ENCODE data around the gene DSEL.

The DSEL gene

DNA sequence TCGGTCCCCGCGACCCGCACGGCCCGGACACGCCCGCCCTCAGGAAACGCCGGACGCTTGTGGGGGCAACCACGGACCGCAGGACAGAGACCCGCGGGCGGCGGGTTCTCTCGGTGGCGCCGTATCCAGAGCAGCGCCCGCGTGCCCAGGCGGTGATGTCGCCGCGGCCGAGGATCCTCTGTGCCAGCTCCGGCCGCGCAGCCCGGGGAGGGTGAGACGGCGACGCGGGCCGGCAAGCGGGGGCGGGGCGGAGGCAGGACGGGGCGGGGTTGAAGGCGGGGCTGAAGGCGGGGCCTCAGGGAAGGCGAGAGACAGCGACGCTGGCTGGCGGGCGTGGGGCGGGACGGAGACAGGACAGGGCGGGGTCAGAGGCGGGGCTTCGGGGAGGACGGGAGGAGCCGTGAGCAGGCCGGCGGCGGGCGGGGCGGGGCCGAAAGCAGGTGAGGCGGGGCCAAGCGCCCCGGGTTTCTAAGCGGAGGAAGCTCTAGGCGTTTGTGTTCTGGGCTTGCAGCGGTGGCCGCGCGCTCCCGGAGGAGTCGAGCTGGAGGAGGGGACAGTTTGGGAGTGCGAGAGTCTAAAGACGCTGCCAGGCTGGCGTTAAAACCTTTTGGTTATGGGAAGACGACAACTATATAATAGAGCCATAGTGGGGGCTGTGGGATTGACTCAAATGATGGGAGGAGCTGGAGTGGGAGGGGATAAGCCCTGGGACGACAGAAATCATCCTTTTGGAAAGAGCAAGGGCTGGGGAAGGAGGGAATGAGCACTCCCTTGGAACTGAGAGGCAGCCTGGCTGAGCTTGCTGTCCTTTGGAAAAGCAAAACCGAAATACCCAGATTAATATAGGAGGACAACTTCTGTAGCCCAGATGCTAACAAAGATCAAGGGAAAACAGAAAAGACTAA is at the start of gene DSEL:
Gene DSEL (minus strand): TSS at position 182 of the 905 bp plus-strand sequence. CDS start 2,112 bp downstream, outside the sequence.
- FAIRE-seq = no peak
- peak; percentile 76 for TF ChIP-seq POLR2A (IDR thresholded peaks at IDR 0.05; ENCODE audit: low read depth, low read length)
- peak; percentile 44 for DNase-seq (ENCODE audit: insufficient read length, low spot score)

GRCh38 chr18:67553437-67553836 is 36.9 kb upstream of the DSEL start:
- DNase-seq (ENCODE audit: insufficient read length, low spot score) (no peak), FAIRE-seq (no peak)
- TF ChIP-seq POLR2A (IDR thresholded peaks at IDR 0.05; ENCODE audit: low read depth, low read length) = no peak

- DNase-seq (ENCODE audit: insufficient read length, low spot score) = no peak
- no peak for FAIRE-seq
- no peak for TF ChIP-seq POLR2A (IDR thresholded peaks at IDR 0.05; ENCODE audit: low read depth, low read length)
Measured at GRCh38 chr18:67550872-67551520, 34.5 kb upstream of the DSEL start.

GRCh38 chr18:67549946-67550345 is 33.4 kb upstream of the DSEL start:
- DNase-seq (ENCODE audit: insufficient read length, low spot score) (no peak), FAIRE-seq (no peak)
- TF ChIP-seq POLR2A (IDR thresholded peaks at IDR 0.05; ENCODE audit: low read depth, low read length) = no peak

GRCh38 chr18:67545681-67546080 is 29.2 kb upstream of the DSEL start:
- DNase-seq (ENCODE audit: insufficient read length, low spot score) (no peak), FAIRE-seq (no peak)
- TF ChIP-seq POLR2A (IDR thresholded peaks at IDR 0.05; ENCODE audit: low read depth, low read length) = no peak

GRCh38 chr18:67540559-67540958 is 24.0 kb upstream of the DSEL start:
- DNase-seq (ENCODE audit: insufficient read length, low spot score) (no peak), FAIRE-seq (no peak)
- no peak for TF ChIP-seq POLR2A (IDR thresholded peaks at IDR 0.05; ENCODE audit: low read depth, low read length)

DNA sequence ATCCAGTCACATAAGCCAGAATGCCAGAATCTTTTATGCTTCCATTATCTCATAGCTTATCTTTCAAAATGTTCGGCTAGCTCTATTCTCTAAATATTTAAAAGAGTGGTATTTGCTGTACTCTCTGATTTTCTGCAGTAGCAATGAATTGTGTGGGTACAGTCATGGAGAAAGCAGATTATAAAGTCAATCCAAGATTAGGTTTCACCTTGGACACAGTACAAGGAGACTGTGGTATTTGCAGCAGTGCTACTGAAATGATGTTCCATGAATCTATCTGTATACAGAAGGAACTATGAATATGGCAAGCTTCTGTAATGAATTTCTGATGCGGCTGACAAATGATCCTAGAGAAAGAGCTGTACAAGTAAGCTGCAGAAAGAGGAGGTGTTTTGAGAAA is 15.4 kb upstream of the DSEL start:
- DNase-seq (ENCODE audit: insufficient read length, low spot score) (no peak), FAIRE-seq (no peak)
- no peak for TF ChIP-seq POLR2A (IDR thresholded peaks at IDR 0.05; ENCODE audit: low read depth, low read length)

GRCh38 chr18:67525328-67526099 is 9.0 kb upstream of the DSEL start:
- peak; percentile 30 for DNase-seq (ENCODE audit: insufficient read length, low spot score)
- TF ChIP-seq POLR2A (IDR thresholded peaks at IDR 0.05; ENCODE audit: low read depth, low read length) = no peak
- FAIRE-seq = peak; percentile 98

- no peak for DNase-seq (ENCODE audit: insufficient read length, low spot score)
- TF ChIP-seq POLR2A (IDR thresholded peaks at IDR 0.05; ENCODE audit: low read depth, low read length) = no peak
- no peak for FAIRE-seq
Measured at GRCh38 chr18:67520351-67520921, 3.9 kb upstream of the DSEL start.

- no peak for DNase-seq (ENCODE audit: insufficient read length, low spot score)
- no peak for FAIRE-seq
- no peak for TF ChIP-seq POLR2A (IDR thresholded peaks at IDR 0.05; ENCODE audit: low read depth, low read length)
Measured at GRCh38 chr18:67519592-67519991, 3.1 kb upstream of the DSEL start.

DNA sequence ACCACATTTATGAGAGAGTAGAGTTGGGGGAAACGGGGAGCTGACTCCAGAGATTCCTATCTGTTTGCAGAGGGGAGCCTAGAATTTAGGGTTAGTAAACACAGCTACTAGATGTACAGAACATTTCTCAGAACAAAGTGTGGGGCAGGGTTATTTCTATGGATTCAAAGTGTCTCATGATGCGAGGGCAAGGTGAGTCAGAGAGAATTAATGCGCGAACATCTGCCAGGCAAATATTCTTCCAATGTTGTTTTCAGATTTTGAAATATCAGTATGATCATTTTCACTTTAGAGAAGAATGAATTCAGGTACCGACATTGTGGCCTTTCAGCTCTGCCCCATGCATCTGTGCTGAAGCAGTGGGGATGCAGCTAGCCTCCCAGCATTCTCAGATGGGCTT is 2.0 kb upstream of the DSEL start:
- DNase-seq (ENCODE audit: insufficient read length, low spot score) = no peak
- TF ChIP-seq POLR2A (IDR thresholded peaks at IDR 0.05; ENCODE audit: low read depth, low read length) = no peak
- no peak for FAIRE-seq

DNA sequence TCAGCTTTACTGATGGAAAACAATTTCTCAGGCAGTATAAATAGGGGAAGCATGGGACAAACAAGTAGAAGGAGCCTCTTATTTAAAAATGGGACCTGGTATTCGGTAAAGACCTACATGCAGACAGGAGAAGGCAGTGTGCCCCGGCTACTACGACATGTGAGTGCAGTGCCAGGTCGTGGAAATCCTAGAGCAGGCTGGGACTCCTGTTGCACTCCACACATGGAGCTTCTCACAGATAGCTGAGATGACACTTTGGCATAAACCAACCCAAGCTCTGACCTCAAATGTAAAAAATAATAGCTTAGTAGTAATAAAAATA is 885 bp upstream of the DSEL start:
- no peak for FAIRE-seq
- DNase-seq (ENCODE audit: insufficient read length, low spot score) = no peak
- no peak for TF ChIP-seq POLR2A (IDR thresholded peaks at IDR 0.05; ENCODE audit: low read depth, low read length)

GRCh38 chr18:67515942-67516538 is 480 bp downstream of the DSEL start:
- peak; percentile 24 for DNase-seq (ENCODE audit: insufficient read length, low spot score)
- FAIRE-seq = no peak
- no peak for TF ChIP-seq POLR2A (IDR thresholded peaks at IDR 0.05; ENCODE audit: low read depth, low read length)
